Astrocyte of the spinal cord (primary cell): ENCODE measurements around the gene ARAP3.

ENCODE experiments used
- DNase-seq: peaks from one replicate; pipeline ENCODE4 v3.0.0; 2011; ENCODE audit warnings: low read depth, low spot score
- H3K4me3 ChIP-seq: 2 replicates; pipeline ENCODE4 v1.5.1; 2011; ENCODE audit warnings: low read depth, mild to moderate bottlenecking, low read length, moderate library complexity
- in situ Hi-C: cut with HindIII; loops from 2 replicates; pipeline ENCODE4 v1.10.0; 2017; ENCODE audit warnings: low sequenced_read_pairs
- TF ChIP-seq, protein P1 (sequence below): IDR thresholded peaks from 2 replicates; pipeline ENCODE4 v1.5.1; 2012; ENCODE audit warnings: low read depth, mild to moderate bottlenecking, low read length, inconsistent platforms

Gene ARAP3

DNA sequence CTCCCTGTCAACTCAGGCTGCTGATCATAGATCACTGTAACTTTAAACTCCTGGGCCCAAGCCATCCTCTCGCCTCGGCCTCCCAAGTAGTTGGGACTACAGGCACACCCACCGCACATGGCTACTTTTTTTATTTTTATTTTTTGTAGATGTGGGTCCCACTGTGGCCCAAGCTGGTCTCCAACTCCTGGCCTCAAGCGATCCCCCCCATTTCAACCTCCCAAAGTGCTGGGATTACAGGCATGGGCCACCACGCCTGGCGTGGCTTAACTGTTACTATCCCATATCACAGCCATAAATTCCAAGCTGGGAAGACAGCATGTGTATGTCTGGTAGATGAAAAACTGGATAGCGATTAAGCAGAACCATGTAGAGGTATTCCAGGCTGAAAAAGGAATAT lies 46.4 kb downstream of the ARAP3 start:
- in situ Hi-C loops, result no loop called here
- no peak for DNase-seq
- TF ChIP-seq, protein P1, sequence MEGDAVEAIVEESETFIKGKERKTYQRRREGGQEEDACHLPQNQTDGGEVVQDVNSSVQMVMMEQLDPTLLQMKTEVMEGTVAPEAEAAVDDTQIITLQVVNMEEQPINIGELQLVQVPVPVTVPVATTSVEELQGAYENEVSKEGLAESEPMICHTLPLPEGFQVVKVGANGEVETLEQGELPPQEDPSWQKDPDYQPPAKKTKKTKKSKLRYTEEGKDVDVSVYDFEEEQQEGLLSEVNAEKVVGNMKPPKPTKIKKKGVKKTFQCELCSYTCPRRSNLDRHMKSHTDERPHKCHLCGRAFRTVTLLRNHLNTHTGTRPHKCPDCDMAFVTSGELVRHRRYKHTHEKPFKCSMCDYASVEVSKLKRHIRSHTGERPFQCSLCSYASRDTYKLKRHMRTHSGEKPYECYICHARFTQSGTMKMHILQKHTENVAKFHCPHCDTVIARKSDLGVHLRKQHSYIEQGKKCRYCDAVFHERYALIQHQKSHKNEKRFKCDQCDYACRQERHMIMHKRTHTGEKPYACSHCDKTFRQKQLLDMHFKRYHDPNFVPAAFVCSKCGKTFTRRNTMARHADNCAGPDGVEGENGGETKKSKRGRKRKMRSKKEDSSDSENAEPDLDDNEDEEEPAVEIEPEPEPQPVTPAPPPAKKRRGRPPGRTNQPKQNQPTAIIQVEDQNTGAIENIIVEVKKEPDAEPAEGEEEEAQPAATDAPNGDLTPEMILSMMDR, result no peak
- H3K4me3 ChIP-seq, result peak overlapping the region; percentile 92

DNA sequence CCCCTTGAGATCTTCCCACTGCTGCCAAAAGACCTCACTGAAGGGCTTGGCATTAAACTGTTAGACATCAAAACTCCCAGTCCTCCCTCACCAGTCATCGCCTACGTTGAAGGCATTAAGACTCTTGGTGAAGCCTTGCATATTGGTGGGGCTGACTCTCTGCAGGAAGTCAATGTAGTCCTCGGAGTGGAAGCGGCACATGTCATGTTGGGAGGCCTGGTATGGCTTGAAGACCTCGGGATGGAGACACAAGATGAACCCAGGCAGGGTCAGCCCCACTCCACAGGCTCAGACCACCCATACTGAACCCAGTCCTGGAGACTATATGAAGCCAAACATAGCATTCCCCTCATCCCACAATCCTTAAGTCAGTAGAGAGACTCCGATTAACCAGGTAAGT lies 47.3 kb downstream of the ARAP3 start:
- in situ Hi-C loops, result no loop called here
- no peak for DNase-seq
- TF ChIP-seq, protein P1, result no peak
- H3K4me3 ChIP-seq, result no peak overlapping the region

DNA sequence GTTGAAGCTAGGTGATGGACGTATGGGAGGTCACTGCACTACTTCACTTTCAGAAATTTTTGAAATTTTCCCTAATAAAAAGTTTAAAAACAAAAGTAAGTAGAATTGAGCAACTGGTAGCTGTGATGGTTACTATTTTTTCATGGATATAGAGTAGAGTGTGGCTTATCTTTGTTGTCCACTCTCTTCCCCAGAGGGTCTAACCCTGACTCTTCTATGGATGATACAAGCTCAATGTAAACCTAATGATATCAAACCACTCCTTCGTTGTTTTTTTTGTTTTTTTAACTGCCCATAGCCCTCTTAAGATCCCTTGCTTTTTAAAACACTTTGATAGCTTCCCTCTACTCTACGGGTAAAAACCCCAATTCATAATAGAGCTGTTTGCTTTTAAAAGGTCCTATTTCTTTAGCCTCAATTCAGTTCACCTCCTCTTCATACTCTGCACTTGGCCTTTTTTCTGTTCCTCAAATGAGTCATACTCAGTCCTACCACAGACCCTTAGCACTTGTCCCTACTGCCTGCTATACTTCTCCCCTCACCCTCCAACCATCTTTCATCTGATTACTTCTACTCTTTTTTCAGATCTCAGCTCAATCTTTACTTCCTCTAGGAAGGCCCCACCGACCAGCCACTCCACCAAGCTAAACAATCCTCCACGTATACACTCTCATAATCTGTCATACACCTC lies 48.0 kb downstream of the ARAP3 start:
- H3K4me3 ChIP-seq, result no peak overlapping the region
- TF ChIP-seq, protein P1, result no peak
- in situ Hi-C loops, result no loop called here
- no peak for DNase-seq

DNA sequence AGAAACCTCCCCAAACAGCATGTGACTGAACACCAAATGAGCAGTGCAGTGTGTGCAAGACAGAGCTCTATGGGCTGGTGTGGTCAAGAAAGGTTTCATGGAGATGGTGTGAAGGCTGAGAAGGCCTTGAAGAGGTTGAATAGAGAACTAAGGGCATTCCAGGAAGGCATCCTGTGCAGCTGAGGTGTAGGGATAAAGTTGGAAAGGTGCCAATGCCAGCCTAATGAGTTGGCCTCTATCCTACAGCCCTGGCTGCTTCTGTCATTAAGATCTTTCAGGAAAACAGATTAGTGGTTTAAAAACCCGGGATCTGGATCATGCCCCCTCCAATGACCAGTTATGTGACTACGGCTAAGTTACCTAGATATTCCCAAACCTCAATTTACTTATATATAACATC lies 49.4 kb downstream of the ARAP3 start:
- no peak for DNase-seq
- H3K4me3 ChIP-seq, result no peak overlapping the region
- TF ChIP-seq, protein P1, result no peak
- in situ Hi-C loops, result no loop called here

DNA sequence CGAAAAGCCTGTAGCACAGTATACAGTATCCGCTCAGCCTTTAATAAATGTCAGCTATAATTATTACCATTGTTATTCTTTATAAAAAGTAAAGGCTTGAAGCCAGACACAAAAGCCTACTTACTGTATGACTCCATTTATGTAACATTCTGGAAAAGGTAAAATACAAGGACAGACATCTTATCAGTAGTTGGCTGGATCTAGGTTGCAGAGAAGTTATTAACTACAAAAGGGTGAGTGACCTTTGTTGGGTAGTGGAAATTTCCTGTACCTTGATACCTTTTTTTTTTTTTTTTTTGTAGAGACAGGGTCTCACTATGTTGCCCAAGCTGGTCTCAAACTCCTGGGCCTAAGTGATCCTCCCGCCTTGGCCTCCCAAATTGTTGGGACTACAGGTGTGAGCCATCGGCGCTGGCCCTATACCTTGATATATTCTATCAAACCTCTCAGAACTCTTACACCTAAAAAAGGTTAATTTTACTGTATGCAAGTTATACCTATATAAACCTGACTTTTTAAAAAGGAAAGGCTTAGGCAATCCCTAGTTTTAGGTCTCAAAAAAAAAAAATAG lies 51.4 kb downstream of the ARAP3 start:
- no peak for DNase-seq
- TF ChIP-seq, protein P1, result no peak
- in situ Hi-C loops, result no loop called here
- no peak overlapping the region for H3K4me3 ChIP-seq

DNA sequence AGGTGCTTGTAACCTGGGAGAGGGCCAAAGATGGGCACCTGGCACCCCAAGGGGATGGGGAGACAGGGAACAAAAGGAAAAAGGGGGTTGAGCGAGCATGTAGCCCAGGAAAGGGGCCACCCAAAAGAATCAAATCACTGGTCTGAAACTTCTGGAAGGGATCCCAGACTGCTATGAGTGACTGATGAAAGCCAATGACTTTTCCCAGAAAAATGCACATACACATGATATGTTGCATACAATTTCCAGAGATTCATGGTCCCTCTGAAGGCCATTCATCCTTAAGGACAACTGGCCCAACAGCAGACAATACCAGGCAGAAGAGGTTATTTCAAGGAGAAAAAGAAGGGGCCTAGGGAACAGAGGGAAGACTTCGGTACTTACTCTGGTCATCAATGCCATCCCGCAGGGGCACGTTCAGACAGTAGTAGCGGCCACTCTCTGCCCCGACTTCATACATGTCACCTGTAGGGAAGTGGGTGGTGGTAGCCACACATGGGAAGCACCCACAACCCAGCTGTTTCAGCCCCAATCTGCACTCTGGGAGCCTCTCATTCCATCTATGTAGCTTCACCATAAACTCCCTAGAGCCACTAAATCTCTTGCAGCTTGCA lies 53.7 kb downstream of the ARAP3 start:
- no peak for DNase-seq
- in situ Hi-C loops, result no loop called here
- no peak overlapping the region for H3K4me3 ChIP-seq
- TF ChIP-seq, protein P1, result no peak
